Renal pelvis (tissue), 4 donors: ENCODE data around the gene HEPH. TPM values are rescaled to one million over a fixed set of nuclear protein-coding genes. Genes with fewer than 3 reads are reported as not detected.
"Not testable (repeated sequence)": the region's sequence is repeated elsewhere in the genome, so short reads cannot be mapped to it uniquely, and the experiment has no call there.

Experiments
- DNase-seq: peaks from one replicate; pipeline ENCODE4 v3.0.0-alpha.2; 2013
- polyA plus RNA-seq, 3 donors: library from polyadenylated mRNA; unstranded; fragments of 120-200 nt; gene quantifications; one replicate each; pipeline ENCODE4 v1.2.1, GENCODE V29; 2013; ENCODE audit not compliant: insufficient read length in 3 of 3

The HEPH gene
- polyA plus RNA-seq, 3 donors, result 39.6 to 51.6 (median 45.9) TPM

- no peak for DNase-seq
These were observed 37.1 kb downstream of the HEPH start for GRCh38 chrX:66200855-66201795.

GRCh38 chrX:66203114-66203513 is 39.1 kb downstream of the HEPH start:
- no peak for DNase-seq

GRCh38 chrX:66221856-66222255 is 57.8 kb downstream of the HEPH start:
- no peak for DNase-seq

- DNase-seq, result no peak
These were observed 68.2 kb downstream of the HEPH start for GRCh38 chrX:66232296-66232695.

- DNase-seq, result no peak
These were observed 69.2 kb downstream of the HEPH start for GRCh38 chrX:66233209-66233608.

GRCh38 chrX:66233904-66234303 is 69.9 kb downstream of the HEPH start:
- not testable (repeated sequence) for DNase-seq

- DNase-seq, result no peak
These were observed 91.4 kb downstream of the HEPH start for GRCh38 chrX:66255359-66255967.

- DNase-seq, result no peak
These were observed 98.8 kb downstream of the HEPH start for GRCh38 chrX:66262807-66263206.

Other genes with a start within 250 kb of the HEPH start
- gene VSIG4, start 124.2 kb upstream of the HEPH start, polyA plus RNA-seq, result 1 to 10 TPM; 5.7 to 7.6 (median 5.9) TPM